ENCODE measurements around the gene BMP5. TPM values are rescaled to one million over a fixed set of nuclear protein-coding genes. Genes with fewer than 3 reads are reported as not detected.

Gene BMP5
- total and polyA plus RNA-seq, 2 of the 8 experiments (the other 6 are each of a cell fraction or from before 2014, with no cell fraction given): 0.02 TPM; not detected in 1

DNA sequence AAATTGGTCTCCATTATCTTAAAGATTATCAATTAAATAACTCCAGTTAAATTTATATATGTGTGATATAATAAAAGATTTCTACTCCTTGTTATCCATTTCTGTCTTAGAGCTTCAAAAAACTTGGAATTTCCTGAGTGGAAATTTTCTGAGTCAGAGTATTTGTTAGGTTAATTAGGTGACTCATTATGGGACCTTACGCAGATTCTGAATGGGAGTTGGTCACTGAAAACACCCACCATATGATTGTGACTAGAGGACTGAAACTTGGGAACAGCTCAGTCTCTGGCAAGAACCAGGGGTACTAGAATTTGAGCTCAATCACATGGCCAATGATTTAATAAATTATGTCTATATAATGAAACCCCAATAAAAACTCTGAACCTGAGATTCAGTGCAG, 171.0 kb downstream of the BMP5 start:
- CTCF ChIA-PET (ENCODE audit: partially characterized antibody): no interaction called here
- Histone ChIP-seq H2BK5ac (ENCODE audit: low read depth, low read length) (no peak overlapping the region), H2AFZ (ENCODE audit: low read length) (no peak overlapping the region), H3K9me3 (ENCODE audit: insufficient read depth in 2 of 2, low read depth in 1 of 2, low read length in 1 of 2) (peaks cover 10 to 12% of the 10 kb centered on the region in 2 experiments; a peak in 3 of 4 replicates), H3K79me1 (ENCODE audit: low read depth, low read length) (no peaks in the 10 kb centered on the region), H3K27me3 (replicated peaks in 1 of 4; ENCODE audit: control insufficient read depth in 3 of 4, extremely low read depth in 1 of 4, insufficient read depth in 3 of 4, low read length in 3 of 4) (no peaks in the 10 kb centered on the region), H4K8ac (ENCODE audit: extremely low read depth, insufficient read depth, low read length) (no peak overlapping the region), H4K5ac (ENCODE audit: insufficient read length, low read depth, low read length) (no peak overlapping the region), H3K14ac (ENCODE audit: insufficient read length) (no peak overlapping the region), H3K4ac (replicated peaks; ENCODE audit: insufficient read length, low read depth, low read length) (no peak overlapping the region), H2BK12ac (ENCODE audit: low read depth, low read length) (no peak overlapping the region), H3K23ac (ENCODE audit: insufficient read length) (no peak overlapping the region), H3K4me3 (ENCODE audit: extremely low read depth in 1 of 4, insufficient read depth in 2 of 4, low read depth in 3 of 4, low read length in 4 of 4) (no peak overlapping the region), H3K79me2 (ENCODE audit: control insufficient read depth in 1 of 2, insufficient read depth in 2 of 2, low read length in 2 of 2) (no peaks in the 10 kb centered on the region), H2AK5ac (ENCODE audit: low read depth, low read length) (no peak overlapping the region), H4K91ac (replicated peaks; ENCODE audit: insufficient read length, low read length) (no peak overlapping the region), H3K27ac (ENCODE audit: low read depth, low read length) (no peak overlapping the region), H4K20me1 (replicated peaks in 1 of 2; ENCODE audit: control insufficient read depth in 1 of 2, insufficient read depth in 2 of 2, low read length in 2 of 2) (no peaks in the 10 kb centered on the region), H3K56ac (replicated peaks; ENCODE audit: insufficient read length, low read depth, low read length) (no peak overlapping the region), H3K4me2 (ENCODE audit: insufficient read depth in 1 of 2, low read depth in 2 of 2, low read length in 2 of 2) (no peak overlapping the region), H3K18ac (ENCODE audit: extremely low read depth, low read length) (no peak overlapping the region), H3K9ac (replicated peaks in 1 of 4; ENCODE audit: extremely low read depth in 1 of 4, low read depth in 3 of 4, low read length in 3 of 4) (no peak overlapping the region), H3K4me1 (replicated peaks in 1 of 4; ENCODE audit: control insufficient read depth in 3 of 4, insufficient read depth in 4 of 4, low read length in 3 of 4) (no peaks in the 10 kb centered on the region), H2BK120ac (replicated peaks; ENCODE audit: low read depth, low read length) (no peak overlapping the region), H2BK15ac (ENCODE audit: low read length) (no peak overlapping the region), H2BK20ac (ENCODE audit: low read length) (no peak overlapping the region), H3K23me2 (ENCODE audit: low read depth, low read length) (no peaks in the 10 kb centered on the region), H3K36me3 (ENCODE audit: control insufficient read depth in 2 of 4, insufficient read depth in 4 of 4, low read length in 3 of 4) (peaks cover 0 to 4% (median 0%) of the 10 kb centered on the region in 4 experiments; a peak in 1 of 8 replicates)
- POLR2A ChIA-PET (ENCODE audit: partially characterized antibody): no interaction called here
- DNase-seq (ENCODE audit: low read depth in 1 of 2, low spot score in 2 of 2) (no peak), FAIRE-seq (no peak)
- 77% methylated on average over 1 of the region's 1 CpG; no CpG with 5 or more reads in 1 of the 2 experiments for WGBS, 2 experiments (ENCODE audit: extremely low coverage in 1 of 2, insufficient coverage in 1 of 2, insufficient read length in 1 of 2, insufficient replicate concordance in 2 of 2, low coverage in 1 of 2, low lambda C conversion rate in 2 of 2, missing lambda C conversion rate in 1 of 2)
- no peak for TF ChIP-seq SP1 (IDR thresholded peaks at IDR 0.05; ENCODE audit: low read depth, low read length)
- TF ChIP-seq POU5F1 (IDR thresholded peaks at IDR 0.05; ENCODE audit: low read depth, low read length): no peak
- TF ChIP-seq ZNF274 (IDR thresholded peaks at IDR 0.05; ENCODE audit: borderline replicate concordance, extremely low read depth, low read length): no peak
- no peak for TF ChIP-seq NANOG (IDR thresholded peaks at IDR 0.05; ENCODE audit: insufficient read depth, low read depth, low read length, poor library complexity, severe bottlenecking)
- no peak for TF ChIP-seq BRCA1 (IDR thresholded peaks at IDR 0.05; ENCODE audit: low read depth, low read length)
- no peak for TF ChIP-seq HDAC6 (IDR thresholded peaks at IDR 0.05; ENCODE audit: low read depth, low read length)
- TF ChIP-seq KDM5A (IDR thresholded peaks at IDR 0.05; ENCODE audit: low read length): no peak
- no peak for TF ChIP-seq CBX5 (IDR thresholded peaks at IDR 0.05; ENCODE audit: low read depth, low read length)
- TF ChIP-seq EP300 (IDR thresholded peaks at IDR 0.05; ENCODE audit: borderline replicate concordance in 1 of 2, low read depth in 2 of 2, low read length in 2 of 2): no peak
